GM12878 (cell line): ENCODE data around the gene NPLOC4. TPM values are rescaled to one million over a fixed set of nuclear protein-coding genes. Genes with fewer than 3 reads are reported as not detected.

Experiments
- ATAC-seq: fragments of 200-7000 bp; cut with Tn5 transposase; 3 replicates; pipeline ENCODE4 v1.9.1; 2020; ENCODE audit warnings: mild to moderate bottlenecking, moderate library complexity
- BruUV-seq: library from RNA; stranded (reverse); fragments of 400-500 nt; replicated peaks from 2 replicates; lab custom pipeline; 2021; lab: Mats Ljungman, UMichigan
- CTCF ChIA-PET: fragments of 300-600 bp; sonication (Branson Sonifier 250); formaldehyde crosslinking; extraction: SDS; loops from one replicate; lab custom pipeline; 2021; ENCODE audit warnings: inconsistent platforms; lab: Yijun Ruan, JAX
- POLR2A ChIA-PET: fragments of 350-600 bp; formaldehyde crosslinking; extraction: SDS; loops from one replicate; lab custom pipeline; 2021; ENCODE audit warnings: inconsistent platforms; lab: Charles Lee
- RAD21 ChIA-PET: fragments of 300-600 bp; sonication (Branson Sonifier 250); formaldehyde crosslinking; loops from one replicate; lab custom pipeline; 2023; ENCODE audit warnings: antibody characterized with exemption; ENCODE audit not compliant: unreplicated experiment; lab: Charles Lee
- SMC1A ChIA-PET: fragments of 300-600 bp; sonication (Branson Sonifier 250); formaldehyde crosslinking; loops from one replicate; lab custom pipeline; 2023; ENCODE audit not compliant: unreplicated experiment, uncharacterized antibody; lab: Charles Lee
- DNase-seq: peaks from one replicate; pipeline ENCODE4 v3.0.0-alpha.2; 2011; ENCODE audit warnings: low read depth, low spot score
- FAIRE-seq: peaks from 3 replicates; lab custom pipeline; 2011; peaks lifted over from hg19 to GRCh38; lab: Jason Lieb, UNC
- H2AFZ ChIP-seq: 2 replicates; pipeline ENCODE4 v1.6.0; 2011; ENCODE audit warnings: low read depth, low read length, control low read depth; ENCODE audit not compliant: control insufficient read depth
- H3K27ac ChIP-seq: 2 replicates; pipeline ENCODE4 v1.5.1; 2011; ENCODE audit warnings: control low read depth; ENCODE audit not compliant: control insufficient read depth, insufficient read depth
- H3K27me3 ChIP-seq, 2 experiments: replicated peaks in 1 of 2; 2 replicates each; pipeline versions ENCODE4 v1.6.0 to v1.6.1; 2011; ENCODE audit warnings: low read length in 1 of 2; ENCODE audit not compliant: control insufficient read depth in 2 of 2, insufficient read depth in 2 of 2
- H3K36me3 ChIP-seq, 2 experiments: 2 replicates each; pipeline ENCODE4 v1.5.1; 2011; ENCODE audit warnings: low read length in 1 of 2; ENCODE audit not compliant: control insufficient read depth in 2 of 2, insufficient read depth in 2 of 2
- H3K4me1 ChIP-seq: 2 replicates; pipeline ENCODE4 v1.6.1; 2011; ENCODE audit warnings: mild to moderate bottlenecking, low read length, moderate library complexity, mixed read lengths; ENCODE audit not compliant: control insufficient read depth, insufficient read depth
- H3K4me2 ChIP-seq: 2 replicates; pipeline ENCODE4 v1.6.0; 2011; ENCODE audit warnings: control low read depth; ENCODE audit not compliant: control insufficient read depth, insufficient read depth
- H3K4me3 ChIP-seq: fragments of 200-600 bp; sonication (generic); 2 replicates; pipeline ENCODE4 v1.5.1; 2016
- H3K79me2 ChIP-seq: 2 replicates; pipeline ENCODE4 v1.6.0; 2011; ENCODE audit warnings: low read length; ENCODE audit not compliant: control insufficient read depth, insufficient read depth
- H3K9ac ChIP-seq: 2 replicates; pipeline ENCODE4 v1.8.0; 2011; ENCODE audit warnings: low read length, control low read depth, mixed read lengths; ENCODE audit not compliant: control insufficient read depth, insufficient read depth
- H3K9me3 ChIP-seq: replicated peaks from 3 replicates; pipeline ENCODE4 v1.5.1; 2011; ENCODE audit warnings: mild to moderate bottlenecking, low read length; ENCODE audit not compliant: control insufficient read depth, insufficient read depth
- H4K20me1 ChIP-seq: 2 replicates; pipeline ENCODE4 v1.6.0; 2011; ENCODE audit not compliant: control insufficient read depth, insufficient read depth
- BCL11A ChIP-seq: IDR thresholded peaks from 2 replicates; pipeline ENCODE4 v1.6.1; 2011; ENCODE audit warnings: low read depth, low read length
- CREB1 ChIP-seq: IDR thresholded peaks from 2 replicates; pipeline ENCODE4 v1.6.1; 2012; ENCODE audit warnings: low read depth, mild to moderate bottlenecking, inconsistent platforms
- FOXM1 ChIP-seq: IDR thresholded peaks from 2 replicates; pipeline ENCODE4 v1.6.1; 2012; ENCODE audit warnings: low read depth, mild to moderate bottlenecking, inconsistent platforms, low read length, moderate library complexity
- KDM1A ChIP-seq: fragments of 200-600 bp; sonication (generic); IDR thresholded peaks from 2 replicates; pipeline ENCODE4 v1.6.1; 2016; ENCODE audit warnings: borderline replicate concordance
- NFYA ChIP-seq: IDR thresholded peaks from 2 replicates; pipeline ENCODE4 v1.6.1; 2011; ENCODE audit warnings: low read depth, mild to moderate bottlenecking, low read length, improper control_type of control experiment, borderline replicate concordance
- NR2C1 ChIP-seq: fragments of 450-650 bp; IDR thresholded peaks from 2 replicates; pipeline ENCODE4 v1.6.1; 2017; ENCODE audit warnings: antibody characterized with exemption, mild to moderate bottlenecking, moderate library complexity
- NR2F1 ChIP-seq: fragments of 450-650 bp; conservative IDR thresholded peaks from 2 replicates; pipeline ENCODE4 v1.6.1; 2017; ENCODE audit warnings: mild to moderate bottlenecking
- POLR2A ChIP-seq: IDR thresholded peaks from 2 replicates; pipeline ENCODE4 v1.6.1; 2011; ENCODE audit warnings: low read depth, mild to moderate bottlenecking, low read length
- POLR2AphosphoS2 ChIP-seq: IDR thresholded peaks from 2 replicates; pipeline ENCODE4 v1.6.1; 2011; ENCODE audit warnings: low read depth, mild to moderate bottlenecking, low read length, improper control_type of control experiment, moderate library complexity
- RELA ChIP-seq: fragments of 450-650 bp; IDR thresholded peaks from 2 replicates; pipeline ENCODE4 v1.8.0; 2014; ENCODE audit warnings: borderline replicate concordance; ENCODE audit not compliant: partially characterized antibody
- SREBF2 ChIP-seq: IDR thresholded peaks from 2 replicates; pipeline ENCODE4 v1.6.1; 2012; ENCODE audit warnings: mild to moderate bottlenecking, low read length
- YY1 ChIP-seq: IDR thresholded peaks from 2 replicates; pipeline ENCODE4 v1.6.1; 2011; ENCODE audit warnings: low read depth, mild to moderate bottlenecking, low read length
- WGBS: methylation state at CpG from one replicate; pipeline ENCODE4 v1.1.6; 2016; ENCODE audit warnings: low lambda C conversion rate; ENCODE audit not compliant: insufficient replicate concordance, insufficient coverage; ENCODE audit errors: missing lambda C conversion rate; 5-methylcytosine and 5-hydroxymethylcytosine counted together
- in situ Hi-C: fragments of 300-500 bp; cut with MboI; formaldehyde crosslinking; loops from 9 replicates; pipeline ENCODE4 v1.14.3; 2018; ENCODE audit warnings: mixed read lengths
- intact Hi-C: fragments of 100-400 bp; cut with micrococcal nuclease; formaldehyde crosslinking; loops from one replicate; pipeline ENCODE4 v1.14.2; 2022; ENCODE audit not compliant: unreplicated experiment
- polyA plus RNA-seq, 11 experiments: library from polyadenylated mRNA; depleted of rRNA in 4 of 11; unstranded in 6 of 11; stranded (reverse) in 5 of 11; fragments of >200 nt; fragmentation: Nextera tagmentation in 4 of 11; fragmentation: Illumina TruSeq in 1 of 11; extraction: Ambion mirVana in 4 of 11; extraction: Trizol in 1 of 11; gene quantifications; 1 replicate in 1 of 11; 2 replicates in 10 of 11; pipeline versions ENCODE4 v1.2.1 to v1.2.3, GENCODE V29; 2011 to 2016; ENCODE audit warnings: inconsistent platforms in 2 of 11, missing spikeins in 2 of 11, low read depth in 1 of 11
- total RNA-seq, 4 experiments: library from RNA; depleted of rRNA in 3 of 4; stranded (reverse); fragments of >200 nt in 3 of 4; fragmentation: Illumina TruSeq in 1 of 4; extraction: Trizol in 1 of 4; gene quantifications; 2 replicates each; pipeline versions ENCODE4 v1.2.1 to v1.2.3, GENCODE V29; 2013 to 2021
- TF ChIP-seq, protein P1 (sequence below): fragments of 150-350 bp; IDR thresholded peaks from 2 replicates; pipeline ENCODE4 v1.6.1; 2016; ENCODE audit warnings: low read depth, low read length

NPLOC4 gene
- total and polyA plus RNA-seq, 10 of the 15 experiments (the other 5 are each of a cell fraction or from before 2014, with no cell fraction given), result 1.5 to 83.7 (median 45.8) TPM

- ChIA-PET RAD21 (no interaction called here), SMC1A (no interaction called here)
- in situ Hi-C loops, result no loop called here
- intact Hi-C loops, result no loop called here
- no peak overlapping the region for H2AFZ ChIP-seq
- peaks cover 32% of the 10 kb centered on the region for H3K4me1 ChIP-seq
- peaks cover 7 to 18% of the 10 kb centered on the region in 2 experiments; a peak in 3 of 4 replicates for H3K36me3 ChIP-seq
- WGBS, result 87% methylated on average over 12 of the region's 12 CpGs
- DNase-seq, result no peak
- no peak overlapping the region for H3K27ac ChIP-seq
- no peak overlapping the region for H3K9ac ChIP-seq
- TF ChIP-seq CREB1, result no peak
- no peak for TF ChIP-seq NR2F1
- no peak for TF ChIP-seq SREBF2
- no peak for TF ChIP-seq RELA
- TF ChIP-seq FOXM1, result no peak
- TF ChIP-seq POLR2AphosphoS2, result no peak
- no peak for TF ChIP-seq BCL11A
- TF ChIP-seq POLR2A, result no peak
- TF ChIP-seq, protein P1, sequence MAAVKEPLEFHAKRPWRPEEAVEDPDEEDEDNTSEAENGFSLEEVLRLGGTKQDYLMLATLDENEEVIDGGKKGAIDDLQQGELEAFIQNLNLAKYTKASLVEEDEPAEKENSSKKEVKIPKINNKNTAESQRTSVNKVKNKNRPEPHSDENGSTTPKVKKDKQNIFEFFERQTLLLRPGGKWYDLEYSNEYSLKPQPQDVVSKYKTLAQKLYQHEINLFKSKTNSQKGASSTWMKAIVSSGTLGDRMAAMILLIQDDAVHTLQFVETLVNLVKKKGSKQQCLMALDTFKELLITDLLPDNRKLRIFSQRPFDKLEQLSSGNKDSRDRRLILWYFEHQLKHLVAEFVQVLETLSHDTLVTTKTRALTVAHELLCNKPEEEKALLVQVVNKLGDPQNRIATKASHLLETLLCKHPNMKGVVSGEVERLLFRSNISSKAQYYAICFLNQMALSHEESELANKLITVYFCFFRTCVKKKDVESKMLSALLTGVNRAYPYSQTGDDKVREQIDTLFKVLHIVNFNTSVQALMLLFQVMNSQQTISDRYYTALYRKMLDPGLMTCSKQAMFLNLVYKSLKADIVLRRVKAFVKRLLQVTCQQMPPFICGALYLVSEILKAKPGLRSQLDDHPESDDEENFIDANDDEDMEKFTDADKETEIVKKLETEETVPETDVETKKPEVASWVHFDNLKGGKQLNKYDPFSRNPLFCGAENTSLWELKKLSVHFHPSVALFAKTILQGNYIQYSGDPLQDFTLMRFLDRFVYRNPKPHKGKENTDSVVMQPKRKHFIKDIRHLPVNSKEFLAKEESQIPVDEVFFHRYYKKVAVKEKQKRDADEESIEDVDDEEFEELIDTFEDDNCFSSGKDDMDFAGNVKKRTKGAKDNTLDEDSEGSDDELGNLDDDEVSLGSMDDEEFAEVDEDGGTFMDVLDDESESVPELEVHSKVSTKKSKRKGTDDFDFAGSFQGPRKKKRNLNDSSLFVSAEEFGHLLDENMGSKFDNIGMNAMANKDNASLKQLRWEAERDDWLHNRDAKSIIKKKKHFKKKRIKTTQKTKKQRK, result no peak
- no peak for TF ChIP-seq NR2C1
- TF ChIP-seq NFYA, result no peak
- no peak for TF ChIP-seq KDM1A
- TF ChIP-seq YY1, result no peak
- TF ChIP-seq, all 136 proteins: peak for 0
- CTCF ChIA-PET, result no interaction called here
- no peak for ATAC-seq
- Histone ChIP-seq H3K27me3 (no peaks in the 10 kb centered on the region), H3K4me3 (no peak overlapping the region), H4K20me1 (no peaks in the 10 kb centered on the region), H3K79me2 (no peaks in the 10 kb centered on the region; the same call in 1 of the 2 replicates), H3K4me2 (no peak overlapping the region), H3K9me3 (no peaks in the 10 kb centered on the region)
- BruUV-seq, result no TSS peak
- no peak for FAIRE-seq
- POLR2A ChIA-PET, result no interaction called here
These were observed 78.8 kb downstream of the NPLOC4 start for GRCh38 chr17:81558115-81558468.
